Ishikawa (cell line): ENCODE measurements around the gene CTDSPL2.

Source experiments
- EGR1 ChIP-seq: IDR thresholded peaks from 2 replicates; pipeline ENCODE4 v1.6.1; 2012
- EP300 ChIP-seq: IDR thresholded peaks from 2 replicates; pipeline ENCODE4 v1.6.1; 2012; ENCODE audit warnings: borderline replicate concordance
- MAX ChIP-seq: IDR thresholded peaks from 2 replicates; pipeline ENCODE4 v1.6.1; 2012
- RAD21 ChIP-seq: IDR thresholded peaks from 2 replicates; pipeline ENCODE4 v1.6.1; 2012; ENCODE audit warnings: low read depth
- REST ChIP-seq: IDR thresholded peaks from 2 replicates; pipeline ENCODE4 v1.6.1; 2012; ENCODE audit warnings: low read depth, mild to moderate bottlenecking

GRCh38 chr15:44554934-44555723, 127.7 kb downstream of the CTDSPL2 start:
- no peak for TF ChIP-seq REST
- no peak for TF ChIP-seq EGR1
- TF ChIP-seq MAX = no peak
- no peak for TF ChIP-seq EP300
- TF ChIP-seq RAD21 = no peak
